NCI-H187 treated with DMSO at 0.1 percent for 48 hours (cell line): ENCODE data around the gene AFDN.

ENCODE experiments used
- DNase-seq: peaks from one replicate; lab custom pipeline; 2025; lab: John Stamatoyannopoulos, UW

Gene AFDN

GRCh38 chr6:167918548-167919278 lies 92.0 kb downstream of the AFDN start:
- no peak for DNase-seq

DNA sequence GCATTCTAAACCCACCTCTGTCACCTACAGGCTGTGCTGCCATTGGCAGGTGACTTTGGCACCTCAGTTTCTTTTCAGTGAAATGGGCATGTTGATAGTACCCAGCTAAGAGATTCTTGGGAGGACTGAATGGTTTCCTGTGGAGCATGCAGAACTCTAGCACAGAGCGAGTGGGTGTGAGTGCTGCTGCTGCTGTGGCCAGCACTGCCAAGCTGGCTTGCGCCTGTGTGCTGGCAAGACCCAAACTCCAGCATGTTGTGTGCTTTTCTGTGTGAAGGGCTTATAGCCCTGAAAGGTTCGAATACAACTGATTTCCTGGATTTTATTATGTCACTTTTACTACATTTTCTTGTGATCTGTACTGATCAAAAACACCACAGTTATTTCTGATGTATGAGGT lies 92.6 kb downstream of the AFDN start:
- DNase-seq = no peak

- no peak for DNase-seq
Observed at GRCh38 chr6:167920165-167920564, 93.5 kb downstream of the AFDN start.

DNA sequence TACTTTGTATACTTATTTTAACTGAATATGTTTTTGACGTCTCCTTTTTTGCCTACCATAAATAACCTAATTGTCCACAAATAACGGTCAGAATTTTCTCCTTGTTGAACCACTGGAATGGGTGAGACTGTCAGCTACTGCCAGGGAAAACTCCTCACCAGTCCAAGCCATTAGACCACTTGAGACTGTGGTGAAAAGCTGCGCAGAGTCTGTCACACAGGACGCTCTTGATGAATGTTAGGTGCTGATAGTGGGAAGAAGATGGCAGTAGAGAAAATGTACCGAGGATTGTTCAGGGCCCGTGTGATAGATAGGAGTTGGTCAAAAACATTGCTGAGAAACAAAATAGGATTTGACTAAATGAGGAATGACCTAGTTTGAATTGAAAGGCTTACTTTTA lies 95.1 kb downstream of the AFDN start:
- DNase-seq = no peak

DNA sequence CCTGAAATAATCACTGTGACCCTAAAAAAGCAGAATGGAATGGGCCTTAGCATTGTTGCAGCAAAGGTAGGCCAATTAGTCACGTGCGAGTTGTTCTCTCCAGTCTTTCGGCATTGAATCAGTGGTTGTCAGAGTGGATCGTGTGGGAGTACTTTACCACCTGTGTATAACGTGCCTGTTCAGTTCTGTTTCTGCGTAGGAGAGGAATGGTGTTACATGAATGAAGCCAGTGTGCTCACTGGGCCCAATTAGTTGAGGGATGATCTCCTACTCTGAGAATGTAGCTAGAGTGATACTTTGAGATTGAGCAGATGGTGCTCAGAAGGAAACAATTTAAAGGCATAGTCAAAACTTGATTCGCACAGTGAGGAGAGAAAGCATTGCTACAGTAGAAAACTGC lies 98.3 kb downstream of the AFDN start:
- no peak for DNase-seq

- DNase-seq = no peak
Observed at GRCh38 chr6:167927246-167927645, 100.5 kb downstream of the AFDN start.

DNA sequence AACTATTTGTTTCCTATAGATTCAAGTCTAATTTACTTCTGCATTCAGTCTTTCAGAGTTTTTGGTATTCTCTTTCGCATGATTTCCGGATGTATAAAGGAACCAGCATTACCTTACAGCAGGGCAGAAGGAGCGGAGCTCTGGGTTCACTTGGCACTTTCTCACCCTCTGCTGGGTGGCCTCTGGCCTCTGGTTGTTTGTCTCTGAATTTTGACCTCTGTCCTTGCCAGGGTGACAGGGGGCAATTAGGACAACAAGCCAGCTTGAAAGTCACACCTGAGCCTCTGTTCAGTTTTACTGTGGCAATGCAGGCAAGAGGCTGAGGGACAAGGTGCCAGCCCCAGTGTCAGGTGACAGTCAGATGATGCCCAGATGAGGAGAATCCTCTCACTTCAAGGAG lies 101.4 kb downstream of the AFDN start:
- DNase-seq = no peak

GRCh38 chr6:167930295-167930694 lies 103.6 kb downstream of the AFDN start:
- no peak for DNase-seq

- DNase-seq = no peak
Observed at GRCh38 chr6:167932468-167933276, 106.0 kb downstream of the AFDN start.

- no peak for DNase-seq
Observed at GRCh38 chr6:167933290-167933689, 106.6 kb downstream of the AFDN start.

DNA sequence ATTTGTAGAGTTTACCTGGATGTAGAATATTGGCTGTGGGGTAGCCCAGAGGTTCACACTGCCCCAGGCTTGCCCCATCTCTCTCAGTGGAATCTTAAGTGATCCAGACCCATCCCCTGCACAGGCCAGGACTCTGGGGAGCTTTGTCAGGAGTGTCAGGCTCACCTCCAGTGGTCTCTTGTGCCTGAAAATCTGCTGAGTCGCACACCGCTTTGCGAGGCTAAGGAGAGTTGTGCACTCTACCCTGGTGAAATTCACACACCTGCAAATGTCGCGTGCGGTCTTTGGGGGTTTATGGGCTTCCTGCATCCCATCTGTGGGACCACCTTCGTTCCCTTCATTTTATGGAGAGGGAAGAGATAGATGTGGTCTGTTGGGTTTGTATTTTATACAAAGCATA lies 107.1 kb downstream of the AFDN start:
- DNase-seq = no peak

DNA sequence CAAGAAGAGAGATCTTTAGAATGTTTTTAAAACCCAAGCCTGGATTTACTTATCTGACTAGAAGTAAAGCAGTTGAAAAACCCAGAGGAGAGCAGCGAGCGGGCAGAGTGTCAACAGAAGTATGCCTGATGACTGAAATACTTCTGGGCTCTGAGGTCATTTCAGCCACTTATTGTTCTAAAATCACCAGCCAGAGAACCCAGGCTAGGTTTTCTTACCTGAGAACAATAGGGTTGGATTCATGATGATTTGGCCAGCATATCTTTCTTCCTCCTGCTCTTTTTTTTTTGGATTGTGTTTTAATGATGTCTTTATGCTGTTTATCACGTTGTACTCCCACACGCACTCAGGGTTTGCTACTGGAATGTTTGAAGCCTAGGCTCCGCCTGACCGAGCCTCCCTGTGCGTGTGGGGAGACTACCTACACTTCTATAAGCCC lies 107.7 kb downstream of the AFDN start:
- DNase-seq = no peak

DNA sequence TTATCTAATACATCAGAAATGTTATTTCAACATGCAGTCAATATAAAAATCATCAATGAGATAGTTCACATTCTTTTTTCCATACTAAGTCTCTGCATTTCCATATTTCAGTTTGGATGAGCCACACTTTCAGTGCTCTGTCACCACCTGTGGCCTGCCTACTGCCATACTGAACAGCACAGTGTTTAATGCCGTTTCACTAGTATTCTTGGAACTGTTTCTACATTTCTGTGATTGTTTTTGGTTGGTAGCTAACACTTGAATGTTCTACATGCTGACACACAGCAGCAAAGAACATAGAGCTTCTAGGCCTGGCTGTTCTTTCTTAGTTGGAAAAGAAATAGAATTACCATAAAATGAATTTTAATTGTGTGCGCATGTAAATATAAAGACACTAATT lies 109.3 kb downstream of the AFDN start:
- no peak for DNase-seq

GRCh38 chr6:167937301-167937700 lies 110.6 kb downstream of the AFDN start:
- DNase-seq = no peak

- DNase-seq = no peak
Observed at GRCh38 chr6:167937948-167938911, 111.5 kb downstream of the AFDN start.

DNA sequence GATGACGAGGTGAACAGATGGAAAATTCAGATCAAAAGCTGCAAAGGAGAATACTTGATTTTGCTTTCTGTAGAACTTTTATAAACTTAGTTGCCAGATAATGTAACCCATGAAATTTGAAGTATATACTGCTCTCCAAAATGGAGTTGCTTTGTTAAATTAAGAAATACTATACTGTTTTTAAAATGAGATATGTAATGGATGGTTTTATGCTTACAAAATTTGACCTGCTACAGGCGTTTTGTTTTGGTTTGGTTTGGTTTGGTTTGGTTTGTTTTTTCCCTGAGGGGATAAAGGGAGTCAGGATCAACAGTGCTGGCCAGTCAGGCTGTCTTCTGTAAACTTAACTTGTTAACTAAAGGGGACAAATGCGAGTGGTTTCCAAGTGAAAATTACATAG lies 115.1 kb downstream of the AFDN start:
- no peak for DNase-seq

DNA sequence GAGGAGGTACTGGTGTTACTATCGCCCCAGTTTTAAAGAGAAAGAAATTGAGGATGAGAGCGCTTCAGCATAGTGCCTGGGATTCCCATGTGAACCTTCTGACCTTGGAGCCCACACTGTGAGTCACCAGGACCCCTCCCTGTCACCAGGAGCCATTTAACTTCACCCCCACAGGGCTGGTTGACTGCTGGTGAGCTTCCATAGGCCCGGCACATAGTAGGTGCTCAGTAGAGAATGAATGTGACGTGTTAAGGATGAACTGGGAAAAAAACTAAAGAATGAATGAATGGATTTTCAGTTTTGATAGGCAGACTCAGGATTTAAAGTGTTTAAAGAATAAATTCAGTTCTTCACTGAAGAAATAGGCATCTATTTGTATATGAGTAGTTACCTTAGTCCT lies 117.4 kb downstream of the AFDN start:
- DNase-seq = no peak

GRCh38 chr6:167946007-167946406 lies 119.3 kb downstream of the AFDN start:
- DNase-seq = no peak

- no peak for DNase-seq
Observed at GRCh38 chr6:167946604-167947003, 119.9 kb downstream of the AFDN start.

DNA sequence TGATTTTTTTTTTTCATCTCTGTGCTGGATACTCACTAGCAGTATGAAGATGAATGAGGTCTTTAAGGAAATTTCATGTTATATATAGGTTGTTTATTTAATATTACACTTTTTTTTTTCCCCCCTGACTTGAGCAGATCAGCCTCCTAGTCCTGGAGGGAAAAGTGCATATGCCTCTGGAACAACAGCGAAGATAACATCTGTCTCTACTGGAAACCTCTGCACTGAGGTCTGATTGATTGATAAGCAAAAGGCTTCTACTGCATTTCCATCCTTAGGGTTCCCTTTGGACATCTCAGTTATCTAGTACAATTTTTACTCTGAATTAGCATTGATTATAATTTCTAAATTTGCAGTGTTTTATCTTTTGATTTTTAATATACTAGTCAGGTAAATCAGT lies 121.0 kb downstream of the AFDN start:
- DNase-seq = no peak

- DNase-seq = no peak
Observed at GRCh38 chr6:167948716-167949115, 122.0 kb downstream of the AFDN start.

DNA sequence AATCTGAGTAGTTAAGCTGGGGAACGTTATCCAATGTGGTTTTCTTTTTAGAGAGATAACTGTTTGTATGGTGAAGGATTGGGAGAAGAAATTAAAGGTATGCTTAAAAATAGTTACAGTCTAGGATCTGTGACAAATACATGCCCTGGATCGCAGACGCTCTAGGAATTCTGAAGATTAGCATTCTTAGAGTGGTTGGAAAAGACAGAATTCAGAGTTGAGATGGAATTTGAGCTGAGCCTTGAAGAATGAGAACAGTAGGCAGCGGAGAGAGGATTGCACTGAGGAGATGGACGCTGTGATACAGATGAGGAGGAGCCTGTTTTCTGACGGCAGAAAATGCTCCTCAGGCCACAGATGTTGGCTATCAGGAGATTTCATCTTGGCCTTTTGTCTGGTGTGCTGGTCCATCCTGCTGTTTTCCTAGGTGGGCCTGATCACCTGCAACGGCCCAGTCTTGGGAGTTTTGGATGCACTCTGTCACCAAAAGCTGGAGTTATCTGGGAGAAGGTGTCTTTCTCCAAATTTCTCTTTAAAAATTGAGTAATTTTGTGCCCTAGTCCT lies 122.5 kb downstream of the AFDN start:
- no peak for DNase-seq
